Suprapubic skin (tissue), 4 donors: ENCODE results near the gene SMTNL2. TPM values are rescaled to one million over a fixed set of nuclear protein-coding genes. Genes with fewer than 3 reads are reported as not detected.

ENCODE experiments used
- DNase-seq, 2 donors: peaks; one replicate each; pipeline ENCODE4 v3.0.0-alpha.2; 2019; ENCODE audit warnings: low spot score in 2 of 2
- H3K27ac ChIP-seq: fragments of 200-600 bp; sonication (generic); one replicate; pipeline ENCODE4 v1.5.1; 2019
- H3K27me3 ChIP-seq: fragments of 200-600 bp; sonication (generic); one replicate; pipeline ENCODE4 v1.5.1; 2019
- H3K36me3 ChIP-seq: fragments of 200-600 bp; sonication (generic); one replicate; pipeline ENCODE4 v1.5.1; 2019
- H3K4me1 ChIP-seq: fragments of 200-600 bp; sonication (generic); one replicate; pipeline ENCODE4 v1.5.1; 2019
- H3K4me3 ChIP-seq: fragments of 200-600 bp; sonication (generic); one replicate; pipeline ENCODE4 v1.5.1; 2019; ENCODE audit warnings: mild to moderate bottlenecking
- H3K9me3 ChIP-seq: fragments of 200-600 bp; sonication (generic); one replicate; pipeline ENCODE4 v1.5.1; 2019
- EP300 ChIP-seq: sonication (generic); formaldehyde crosslinking; IDR thresholded peaks from one replicate; pipeline ENCODE4 v1.6.1; 2017; ENCODE audit warnings: antibody characterized with exemption
- POLR2A ChIP-seq, 2 donors: fragments of 450-650 bp; IDR thresholded peaks; one replicate each; pipeline ENCODE4 v1.6.1; 2017; ENCODE audit warnings: antibody characterized with exemption in 2 of 2, mild to moderate bottlenecking in 2 of 2, moderate library complexity in 2 of 2
- POLR2AphosphoS5 ChIP-seq, 3 donors: sonication (generic); formaldehyde crosslinking; IDR thresholded peaks; one replicate each; pipeline ENCODE4 v1.6.1; 2017; ENCODE audit warnings: antibody characterized with exemption in 3 of 3
- WGBS: methylation state at CpG from one replicate; pipeline ENCODE4 v1.1.5; 2018; 5-methylcytosine and 5-hydroxymethylcytosine counted together
- total RNA-seq, 4 donors: library from RNA; depleted of rRNA; stranded (reverse); fragments of >200 nt; gene quantifications; one replicate each; pipeline ENCODE4 v1.1.0, GENCODE V29; 2016
- TF ChIP-seq, protein P1 (sequence below), 2 donors: fragments of 200-600 bp in 1 of 2; fragments of 450-650 bp in 1 of 2; sonication (generic) in 1 of 2; IDR thresholded peaks; one replicate each; pipeline ENCODE4 v1.5.1; 2016 to 2019; ENCODE audit warnings: antibody characterized with exemption in 2 of 2, mild to moderate bottlenecking in 1 of 2, moderate library complexity in 1 of 2

SMTNL2 gene
- total RNA-seq, 4 donors from 2014 or later = 0.64 to 1.3 (median 0.81) TPM; not detected in 1

DNA sequence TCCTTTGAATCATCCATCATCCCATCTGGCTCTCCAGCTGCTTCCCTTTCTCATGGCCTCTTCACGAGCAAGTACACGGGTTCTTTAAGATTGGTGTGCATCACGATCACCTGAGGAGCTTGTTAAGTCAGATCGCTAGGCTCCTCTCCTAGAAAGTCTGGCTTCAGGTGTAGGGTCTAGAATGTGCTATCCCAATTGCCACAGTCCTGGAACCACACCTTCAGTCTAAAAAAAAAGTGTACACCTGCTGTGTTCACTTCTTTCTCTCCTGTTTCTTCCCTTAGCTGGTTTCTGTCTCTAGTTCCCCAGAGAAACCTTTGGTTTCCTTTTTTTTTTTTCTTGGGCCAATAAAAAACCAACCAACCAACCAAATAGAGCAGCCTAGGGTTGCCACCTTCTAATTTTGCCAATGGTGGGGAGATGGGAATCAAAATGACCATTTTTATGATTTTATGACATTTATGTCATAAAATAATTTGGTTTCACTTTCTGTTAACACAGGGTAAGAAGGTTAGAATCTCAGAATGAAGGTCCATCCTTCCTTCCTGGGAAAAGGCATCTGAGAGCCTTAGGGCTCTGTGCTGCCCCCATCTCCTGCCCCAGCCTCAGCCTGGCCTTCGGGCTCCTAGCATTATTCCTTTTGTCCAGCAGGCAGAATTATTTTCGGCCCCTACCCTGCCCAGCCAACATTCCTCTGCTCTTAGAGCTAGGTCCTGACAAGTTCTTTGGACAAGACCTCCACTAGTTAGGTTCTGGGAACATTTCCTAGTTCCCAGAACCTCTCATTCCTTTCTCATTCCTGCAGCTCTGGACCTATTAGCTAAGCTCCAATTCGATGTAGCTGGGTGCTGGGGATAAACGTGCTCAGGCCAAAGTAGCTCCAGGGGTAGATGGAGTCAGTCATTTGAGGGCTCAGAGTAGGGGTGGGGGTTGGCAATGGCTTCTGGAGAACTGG is 22.0 kb upstream of the SMTNL2 start:
- no peak for DNase-seq
- TF ChIP-seq POLR2A (IDR thresholded peaks at IDR 0.05) (no peak), EP300 (no peak), POLR2AphosphoS5 (IDR thresholded peaks at IDR 0.05) (no peak)
- TF ChIP-seq, protein P1, sequence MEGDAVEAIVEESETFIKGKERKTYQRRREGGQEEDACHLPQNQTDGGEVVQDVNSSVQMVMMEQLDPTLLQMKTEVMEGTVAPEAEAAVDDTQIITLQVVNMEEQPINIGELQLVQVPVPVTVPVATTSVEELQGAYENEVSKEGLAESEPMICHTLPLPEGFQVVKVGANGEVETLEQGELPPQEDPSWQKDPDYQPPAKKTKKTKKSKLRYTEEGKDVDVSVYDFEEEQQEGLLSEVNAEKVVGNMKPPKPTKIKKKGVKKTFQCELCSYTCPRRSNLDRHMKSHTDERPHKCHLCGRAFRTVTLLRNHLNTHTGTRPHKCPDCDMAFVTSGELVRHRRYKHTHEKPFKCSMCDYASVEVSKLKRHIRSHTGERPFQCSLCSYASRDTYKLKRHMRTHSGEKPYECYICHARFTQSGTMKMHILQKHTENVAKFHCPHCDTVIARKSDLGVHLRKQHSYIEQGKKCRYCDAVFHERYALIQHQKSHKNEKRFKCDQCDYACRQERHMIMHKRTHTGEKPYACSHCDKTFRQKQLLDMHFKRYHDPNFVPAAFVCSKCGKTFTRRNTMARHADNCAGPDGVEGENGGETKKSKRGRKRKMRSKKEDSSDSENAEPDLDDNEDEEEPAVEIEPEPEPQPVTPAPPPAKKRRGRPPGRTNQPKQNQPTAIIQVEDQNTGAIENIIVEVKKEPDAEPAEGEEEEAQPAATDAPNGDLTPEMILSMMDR (IDR thresholded peaks at IDR 0.05) = no peak
- no peaks in the 10 kb centered on the region for H3K9me3 ChIP-seq
- no peaks in the 10 kb centered on the region for H3K36me3 ChIP-seq
- 55% methylated on average over 8 of the region's 8 CpGs for WGBS
- no peak overlapping the region for H3K4me3 ChIP-seq
- no peak overlapping the region for H3K27ac ChIP-seq
- peaks cover 38% of the 10 kb centered on the region for H3K4me1 ChIP-seq
- H3K27me3 ChIP-seq = no peaks in the 10 kb centered on the region

DNA sequence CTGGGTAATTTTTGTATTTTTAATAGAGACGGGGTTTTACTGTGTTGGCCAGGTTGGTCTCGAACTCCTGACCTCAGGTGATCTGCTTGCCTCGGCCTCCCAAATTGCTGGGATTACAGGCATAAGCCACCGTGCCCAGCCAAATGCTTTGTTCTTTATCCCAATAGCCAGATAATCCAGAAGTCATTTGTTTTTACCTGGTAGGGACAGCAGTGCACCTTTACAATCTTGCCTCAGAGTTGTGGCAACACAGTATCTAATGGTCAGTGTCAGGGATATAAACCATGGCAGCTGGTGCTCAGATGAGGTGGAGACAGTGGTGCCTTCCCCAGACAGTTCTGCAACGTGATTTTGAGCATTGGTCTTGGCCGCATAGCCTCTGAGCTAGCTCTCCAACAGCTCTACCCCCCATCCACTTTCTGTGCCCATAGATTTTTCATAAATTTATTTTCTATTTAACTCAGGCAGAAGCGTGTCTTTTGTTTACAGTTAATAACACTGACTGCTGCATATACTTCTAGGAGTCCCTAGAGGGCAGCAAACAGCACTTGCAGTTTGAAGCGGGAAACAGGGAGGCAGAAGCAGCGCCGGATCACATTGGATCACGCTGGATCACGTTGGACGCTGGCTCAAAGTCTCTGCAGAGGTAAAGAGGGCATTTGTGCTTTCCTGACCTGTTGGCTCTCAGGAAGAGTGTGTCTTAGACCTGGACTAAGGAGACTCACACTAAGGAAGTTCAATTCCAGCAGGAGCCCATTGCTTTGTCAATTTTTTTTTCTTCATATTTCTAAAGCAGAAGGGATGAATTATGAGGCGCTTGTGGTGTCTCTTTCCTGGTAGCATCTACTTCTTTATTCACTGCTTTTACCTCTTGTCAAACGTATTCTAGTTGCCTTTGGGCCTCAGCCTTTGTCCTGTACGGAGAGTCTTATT is 18.9 kb upstream of the SMTNL2 start:
- no peaks in the 10 kb centered on the region for H3K36me3 ChIP-seq
- no peak for DNase-seq
- WGBS = 30% methylated on average over 16 of the region's 16 CpGs
- H3K4me3 ChIP-seq = no peak overlapping the region
- no peaks in the 10 kb centered on the region for H3K9me3 ChIP-seq
- no peak overlapping the region for H3K27ac ChIP-seq
- peaks cover 18% of the 10 kb centered on the region for H3K4me1 ChIP-seq
- no peak for TF ChIP-seq POLR2AphosphoS5 (IDR thresholded peaks at IDR 0.05)
- TF ChIP-seq POLR2A (IDR thresholded peaks at IDR 0.05) = no peak
- TF ChIP-seq EP300 = no peak
- TF ChIP-seq, protein P1 (IDR thresholded peaks at IDR 0.05) = peak; percentile 50 to 83
- H3K27me3 ChIP-seq = no peaks in the 10 kb centered on the region

DNA sequence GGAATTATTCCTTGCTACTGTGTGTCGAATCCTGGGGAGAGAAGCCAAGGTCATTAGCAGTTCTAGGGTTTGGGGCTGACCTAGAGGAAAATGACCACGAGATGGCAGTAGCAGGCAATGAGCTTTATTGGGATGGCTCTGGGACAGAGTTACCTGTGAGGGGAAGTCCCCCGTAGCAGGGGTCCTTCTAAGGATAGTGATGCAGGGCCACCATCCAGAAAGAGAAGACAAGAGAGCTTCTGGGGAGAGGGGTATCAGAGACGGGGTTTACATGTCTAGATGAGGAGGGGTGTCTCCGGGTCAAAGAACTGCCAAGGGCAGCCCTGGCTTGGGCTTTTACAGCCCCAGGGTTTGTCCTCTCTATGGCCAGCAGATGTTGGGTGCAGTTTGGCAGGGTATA is 17.5 kb upstream of the SMTNL2 start:
- Histone ChIP-seq H3K27me3 (no peaks in the 10 kb centered on the region), H3K27ac (no peak overlapping the region), H3K9me3 (no peaks in the 10 kb centered on the region), H3K4me1 (peaks cover 10% of the 10 kb centered on the region), H3K4me3 (no peak overlapping the region), H3K36me3 (no peaks in the 10 kb centered on the region)
- 23% methylated on average over 5 of the region's 5 CpGs for WGBS
- TF ChIP-seq POLR2A (IDR thresholded peaks at IDR 0.05) (no peak), POLR2AphosphoS5 (IDR thresholded peaks at IDR 0.05) (no peak), EP300 (no peak)
- TF ChIP-seq, protein P1 (IDR thresholded peaks at IDR 0.05) = peak in 1 of 2 donors; percentile 65
- no peak for DNase-seq

DNA sequence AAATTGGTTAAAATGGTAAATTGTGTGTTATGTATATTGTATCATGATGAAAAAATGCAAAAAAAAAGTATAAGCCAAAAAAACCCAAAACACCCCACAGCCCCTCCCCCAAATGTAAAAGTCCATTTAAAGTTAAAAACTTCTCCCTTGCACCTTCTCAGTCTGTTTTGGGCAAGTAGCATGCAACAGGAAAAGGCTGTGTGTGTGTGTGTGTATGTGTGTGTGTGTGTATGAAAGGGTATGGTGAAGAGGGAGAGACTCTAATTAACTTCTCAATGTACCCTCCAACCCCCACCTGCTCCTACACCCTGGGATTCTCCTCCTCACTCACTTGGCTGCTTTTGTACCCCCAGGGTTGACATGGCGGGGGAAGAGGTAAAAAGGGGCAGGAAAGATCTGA is 14.7 kb upstream of the SMTNL2 start:
- TF ChIP-seq EP300 (no peak), POLR2AphosphoS5 (IDR thresholded peaks at IDR 0.05) (no peak), POLR2A (IDR thresholded peaks at IDR 0.05) (no peak)
- TF ChIP-seq, protein P1 (IDR thresholded peaks at IDR 0.05) = no peak
- 82% methylated on average over 1 of the region's 1 CpG for WGBS
- Histone ChIP-seq H3K4me1 (peaks cover 7% of the 10 kb centered on the region), H3K27ac (no peak overlapping the region), H3K36me3 (no peaks in the 10 kb centered on the region), H3K9me3 (no peaks in the 10 kb centered on the region), H3K27me3 (no peaks in the 10 kb centered on the region), H3K4me3 (no peak overlapping the region)
- DNase-seq = no peak
